Measurements from ENCODE around the gene FBXW9. TPM values are rescaled to one million over a fixed set of nuclear protein-coding genes. Genes with fewer than 3 reads are reported as not detected.

Gene FBXW9
- total RNA-seq, 1 experiment from 2014 or later, result 14.0 TPM

GRCh38 chr19:12665281-12665573 lies 31.2 kb downstream of the FBXW9 start:
- ATAC-seq (no peak), DNase-seq (ENCODE audit: low read depth, low spot score) (no peak)
- H3K27me3 ChIP-seq (ENCODE audit: insufficient read depth, low read length), result no peaks in the 10 kb centered on the region
- intact Hi-C loops (cut with micrococcal nuclease), result loop anchor here (5.0 to 10.0 kb wide), 2 partner anchors 53 to 740 kb away; partner anchors contain the start of genes ZNF490, ZNF700 and ZNF791
- no peak overlapping the region for H3K27ac ChIP-seq (ENCODE audit: low read depth, low read length)
- no peak overlapping the region for H2AFZ ChIP-seq (ENCODE audit: low read depth, low read length, poor library complexity, severe bottlenecking)
- H3K4me1 ChIP-seq (ENCODE audit: control insufficient read depth in 1 of 2, insufficient read depth in 2 of 2, low read length in 2 of 2), result peaks cover 14 to 31% of the 10 kb centered on the region in 2 experiments
- H3K79me2 ChIP-seq (ENCODE audit: insufficient read depth, low read length), result peaks cover 20% of the 10 kb centered on the region; the same call in 1 of the 2 replicates
- no peaks in the 10 kb centered on the region for H4K20me1 ChIP-seq (ENCODE audit: insufficient read depth)
- H3K9ac ChIP-seq (ENCODE audit: low read length), result no peak overlapping the region
- no peaks in the 10 kb centered on the region for H3K9me3 ChIP-seq (ENCODE audit: control insufficient read depth in 1 of 2, insufficient read depth in 1 of 2, low read depth in 1 of 2, low read length in 2 of 2)
- BruUV-seq (replicated peaks), result no TSS peak
- no peak for TF ChIP-seq SP1 (IDR thresholded peaks at IDR 0.05; ENCODE audit: low read depth)
- TF ChIP-seq SRF (IDR thresholded peaks at IDR 0.05; ENCODE audit: low read depth), result no peak
- no peak for TF ChIP-seq ZFX (IDR thresholded peaks at IDR 0.05)
- no peak for TF ChIP-seq CEBPB (IDR thresholded peaks at IDR 0.05; ENCODE audit: low read depth)
- no peak for TF ChIP-seq SIN3A (IDR thresholded peaks at IDR 0.05; ENCODE audit: low read depth)
- no peak for TF ChIP-seq MAX (IDR thresholded peaks at IDR 0.05)
- TF ChIP-seq ELF1 (IDR thresholded peaks at IDR 0.05; ENCODE audit: borderline replicate concordance, low read depth), result no peak
- no peak for TF ChIP-seq JUND (IDR thresholded peaks at IDR 0.05)
- TF ChIP-seq CTCF (IDR thresholded peaks at IDR 0.05 in 2 of 3, conservative IDR thresholded peaks at IDR 0.05 in 1 of 3; ENCODE audit: borderline replicate concordance in 1 of 3, insufficient read depth in 1 of 3, low read depth in 2 of 3, low read length in 2 of 3), result no peak
- TF ChIP-seq ZBTB33 (IDR thresholded peaks at IDR 0.05; ENCODE audit: extremely low read depth, insufficient replicate concordance, low read length), result no peak
- TF ChIP-seq POLR2AphosphoS5 (IDR thresholded peaks at IDR 0.05; ENCODE audit: low read depth, low read length), result no peak
- no peak for TF ChIP-seq EZH2phosphoT487 (IDR thresholded peaks at IDR 0.05; ENCODE audit: borderline replicate concordance)
- no peak for TF ChIP-seq EGR1 (IDR thresholded peaks at IDR 0.05; ENCODE audit: low read depth)
- no peak for TF ChIP-seq RAD21 (IDR thresholded peaks at IDR 0.05; ENCODE audit: low read depth)
- no peak for TF ChIP-seq CBX3 (IDR thresholded peaks at IDR 0.05; ENCODE audit: low read depth)
- no peak for TF ChIP-seq FOSL1 (IDR thresholded peaks at IDR 0.05; ENCODE audit: low read depth)
- TF ChIP-seq POLR2A (IDR thresholded peaks at IDR 0.05; ENCODE audit: borderline replicate concordance, extremely low read depth, insufficient read depth, insufficient read length), result no peak
- no peak for TF ChIP-seq ATF3 (IDR thresholded peaks at IDR 0.05)
- TF ChIP-seq EZH2 (IDR thresholded peaks at IDR 0.05), result no peak
- no peak for TF ChIP-seq REST (IDR thresholded peaks at IDR 0.05; ENCODE audit: low read depth)
- H3K36me3 ChIP-seq (ENCODE audit: control insufficient read depth in 1 of 2, insufficient read depth in 2 of 2, low read length in 2 of 2), result peaks cover 0 to 10% of the 10 kb centered on the region in 2 experiments; a peak in 2 of 4 replicates
- 0 out of 2 replicates have a peak overlapping the region, but pooled peaks have one; percentile 92 for H3K4me2 ChIP-seq (ENCODE audit: low read length)
- RAD21 ChIA-PET (ENCODE audit: low non-redundant PET in 1 of 2, low total read pairs in 2 of 2, uncharacterized antibody in 2 of 2, unreplicated experiment in 2 of 2), result no interaction called here
- no peaks in the 10 kb centered on the region for H3K9me2 ChIP-seq (ENCODE audit: insufficient read depth)
- POLR2A ChIA-PET, result no interaction called here
- no peak overlapping the region for H3K4me3 ChIP-seq (replicated peaks in 1 of 2; ENCODE audit: low read depth in 1 of 2, low read length in 2 of 2)
- CTCF ChIA-PET, result no interaction called here
